Kidney capillary endothelial cell (primary cell): ENCODE results near the gene MRPL34.
A peak's percentile ranks its signal among the peaks of the same experiment; 100 is the strongest.

Experiments
- DNase-seq: peaks from one replicate; pipeline ENCODE4 v3.0.0-alpha.2; 2018; ENCODE audit warnings: low spot score

Gene MRPL34

DNA sequence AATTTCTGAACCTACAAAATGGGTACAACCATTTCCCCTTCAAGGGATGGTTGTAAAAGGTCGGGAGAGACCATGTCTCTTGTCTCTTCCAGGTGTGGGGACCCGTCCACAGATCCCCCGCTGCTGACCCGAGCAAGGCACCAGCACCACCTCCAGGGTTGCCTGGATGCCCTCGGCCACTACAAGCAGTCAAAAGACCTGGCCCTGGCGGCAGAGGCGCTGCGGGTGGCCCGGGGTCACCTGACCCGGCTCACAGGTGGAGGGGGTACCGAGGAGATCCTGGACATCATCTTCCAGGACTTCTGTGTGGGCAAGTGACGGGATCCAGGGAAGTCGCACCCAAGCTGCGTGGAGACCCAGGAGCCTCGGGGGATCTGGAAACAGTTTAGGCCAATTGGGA, 35.7 kb downstream of the MRPL34 start:
- DNase-seq, result no peak

DNA sequence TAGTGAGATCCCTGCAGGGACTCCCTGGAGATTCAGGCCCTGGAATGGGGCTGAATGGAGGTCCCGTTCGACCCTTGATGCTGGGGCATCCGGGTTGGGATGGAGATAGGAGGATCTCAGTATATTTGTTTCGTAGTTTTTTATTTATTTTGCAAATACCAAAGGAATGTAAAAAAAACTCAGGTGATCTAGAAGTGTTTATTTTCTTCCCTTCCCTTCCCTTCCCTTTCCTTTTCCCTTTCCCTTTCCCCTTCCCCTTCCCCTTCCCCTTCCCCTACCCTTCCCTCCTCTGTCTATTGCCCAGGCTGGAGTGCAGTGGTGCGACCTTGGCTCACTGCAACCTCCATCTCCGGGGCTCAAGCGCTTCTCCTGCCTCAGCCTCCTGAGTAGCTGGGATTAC, 36.2 kb downstream of the MRPL34 start:
- no peak for DNase-seq

GRCh38 chr19:17346109-17346671, 40.5 kb downstream of the MRPL34 start:
- peak; percentile 71 for DNase-seq

- peak; percentile 78 for DNase-seq
Measured at GRCh38 chr19:17347361-17347760, 41.7 kb downstream of the MRPL34 start.

GRCh38 chr19:17347877-17348276, 42.2 kb downstream of the MRPL34 start:
- DNase-seq, result no peak

- peak; percentile 98 for DNase-seq
Measured at GRCh38 chr19:17348700-17349099, 43.0 kb downstream of the MRPL34 start.

GRCh38 chr19:17351815-17352435, 46.3 kb downstream of the MRPL34 start:
- DNase-seq, result no peak

- DNase-seq, result peak; percentile 76
Measured at GRCh38 chr19:17352608-17353280, 47.1 kb downstream of the MRPL34 start.

DNA sequence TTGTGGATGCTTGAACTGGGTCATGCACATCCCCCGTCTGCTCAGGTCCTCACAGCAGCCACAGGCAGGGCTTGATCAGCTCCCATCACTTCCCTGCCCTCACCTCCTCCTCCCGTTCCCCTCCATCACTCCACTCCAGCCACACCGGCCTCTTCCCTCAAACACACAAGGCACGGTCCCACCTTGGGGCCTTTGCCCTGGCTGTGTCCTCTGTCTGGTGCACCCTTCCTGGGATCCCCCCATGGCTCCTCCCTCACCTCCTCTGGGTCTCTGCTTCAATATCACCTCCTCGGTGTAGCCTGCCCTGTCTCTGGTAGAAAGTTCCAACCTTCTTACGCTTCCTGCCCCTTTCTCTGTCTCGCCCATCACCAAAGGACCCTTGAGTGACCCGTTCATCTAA, 47.7 kb downstream of the MRPL34 start:
- no peak for DNase-seq
